WI38 (cell line): ENCODE measurements around the gene EXOC6.

Experiments
- H3K4me3 ChIP-seq: 2 replicates; pipeline ENCODE4 v1.5.1; 2011; ENCODE audit warnings: low read depth, mild to moderate bottlenecking, control low read depth, low read length
- CTCF ChIP-seq: IDR thresholded peaks from 2 replicates; pipeline ENCODE4 v1.5.1; 2012; ENCODE audit warnings: low read depth, mild to moderate bottlenecking, control low read depth, low read length

Gene EXOC6

DNA sequence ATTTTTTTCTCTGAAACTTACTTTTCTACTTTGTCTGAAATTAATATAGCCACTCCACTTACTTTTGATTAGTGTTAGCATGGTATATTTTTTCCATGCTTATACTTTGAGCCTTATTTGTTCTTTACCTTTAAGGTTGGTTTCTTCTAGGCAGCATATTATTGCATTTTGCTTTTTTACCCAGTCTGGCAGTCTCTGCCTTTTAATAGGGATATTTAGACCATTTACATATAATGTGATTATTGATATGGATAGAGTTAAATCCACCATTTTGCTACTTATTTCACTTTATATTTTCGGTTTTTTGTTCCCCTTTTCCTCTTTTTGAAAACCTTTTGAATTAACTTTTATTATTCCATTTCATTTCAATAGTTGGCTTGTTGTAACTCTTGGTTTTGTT, 255.6 kb downstream of the EXOC6 start:
- no peak overlapping the region for H3K4me3 ChIP-seq
- no peak for TF ChIP-seq CTCF

DNA sequence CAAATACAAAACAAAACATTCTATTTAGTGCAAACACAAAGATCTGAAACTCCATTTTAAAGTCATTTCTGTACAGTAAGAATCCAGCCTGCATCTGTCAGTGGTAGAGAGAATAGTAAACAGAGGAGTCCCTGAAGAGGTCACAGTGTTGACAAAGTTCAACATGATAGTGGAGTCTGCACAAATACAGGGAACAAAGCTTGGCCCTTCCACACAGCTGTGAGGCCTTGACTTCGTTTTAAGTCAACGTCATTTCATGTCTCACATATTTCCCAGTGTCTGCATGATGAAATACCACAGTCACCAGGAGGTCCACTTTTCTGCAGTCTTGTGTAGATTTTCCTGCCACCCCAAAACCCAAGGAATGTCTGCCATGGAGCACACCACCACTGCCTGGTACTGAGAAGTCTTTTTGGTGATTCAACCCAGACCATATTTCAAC, 258.3 kb downstream of the EXOC6 start:
- no peak for TF ChIP-seq CTCF
- no peak overlapping the region for H3K4me3 ChIP-seq
